GM19238 (cell line): ENCODE results near the gene NFIA.

Source experiments
- DNase-seq: peaks from one replicate; pipeline ENCODE4 v3.0.0; 2011; ENCODE audit warnings: low spot score; ENCODE audit not compliant: insufficient read length

Gene NFIA

DNA sequence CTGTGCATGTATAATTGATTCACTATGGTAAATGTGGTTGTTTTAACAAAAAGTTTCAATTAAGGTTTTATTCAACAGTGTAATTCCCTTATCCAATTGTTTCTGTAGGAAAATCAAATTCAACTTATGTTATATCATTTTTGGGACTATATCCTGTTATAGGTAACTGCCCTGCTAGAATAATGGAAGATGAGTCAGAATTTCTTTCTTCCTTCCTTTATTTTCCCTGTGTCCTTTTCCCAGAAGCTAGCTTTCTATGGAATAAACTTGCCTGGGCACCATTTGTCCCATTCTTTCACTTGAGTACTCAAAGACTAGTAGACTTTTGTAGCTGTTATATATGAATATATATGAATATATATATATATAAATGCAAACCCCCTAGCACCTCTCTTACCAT lies 341.3 kb downstream of the NFIA start:
- DNase-seq: no peak

DNA sequence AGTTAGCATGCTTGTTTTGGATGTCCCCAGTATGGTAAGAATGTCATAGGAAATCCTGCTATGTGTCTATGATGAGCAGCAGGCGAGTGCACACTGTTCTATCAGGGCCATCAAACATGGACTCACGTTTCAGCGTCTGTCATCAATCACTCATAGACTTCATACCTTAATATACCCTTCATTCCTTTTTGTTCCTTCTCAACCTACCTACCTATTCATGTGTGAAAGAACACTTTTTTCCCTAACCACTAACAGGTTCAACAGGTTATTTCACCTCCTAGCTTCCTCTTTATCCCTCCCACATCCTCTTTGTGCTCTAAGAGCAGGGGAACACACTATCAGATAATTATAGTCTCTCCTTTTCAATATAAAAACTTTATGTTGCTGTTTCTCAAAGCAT lies 342.0 kb downstream of the NFIA start:
- no peak for DNase-seq

DNA sequence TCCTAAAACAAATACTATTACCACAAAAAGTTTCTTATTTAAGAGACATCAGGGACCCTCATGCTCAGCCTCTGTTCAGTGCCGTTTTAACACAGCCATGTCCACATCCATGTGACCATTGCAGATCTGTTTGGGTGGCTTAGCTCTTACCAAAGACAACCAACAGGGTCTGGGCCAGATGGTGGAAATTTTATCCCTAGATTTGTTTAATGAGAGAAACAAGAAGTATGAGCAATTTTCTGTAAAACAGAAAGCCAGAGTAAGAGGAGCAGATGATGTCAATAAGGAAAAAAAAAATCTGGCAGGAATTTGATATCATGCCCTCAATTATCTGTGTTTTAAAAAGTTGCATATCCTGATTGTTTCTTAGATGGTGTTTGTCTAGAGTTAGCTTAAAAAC lies 342.7 kb downstream of the NFIA start:
- no peak for DNase-seq

GRCh38 chr1:61426254-61426653 lies 343.9 kb downstream of the NFIA start:
- DNase-seq: no peak

GRCh38 chr1:61426885-61427284 lies 344.5 kb downstream of the NFIA start:
- DNase-seq: no peak

DNA sequence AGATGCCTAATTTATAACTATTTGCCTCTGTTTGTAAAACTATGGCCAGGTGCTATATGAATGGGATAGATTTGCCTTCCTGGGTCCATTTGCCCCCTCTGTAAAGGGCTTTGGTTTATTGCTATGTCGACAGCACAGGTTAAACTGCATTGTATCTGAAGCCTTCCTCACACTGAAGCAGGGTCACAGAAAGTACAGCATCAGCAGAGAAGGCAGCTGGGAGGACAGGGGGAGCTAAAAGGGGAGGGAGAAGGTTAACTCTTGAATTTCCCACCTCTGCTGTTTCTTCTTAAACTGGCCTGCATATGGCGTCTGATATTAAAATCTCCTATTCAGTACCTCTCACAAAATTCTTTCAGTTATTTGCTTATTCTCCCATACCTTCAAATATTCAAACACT lies 345.1 kb downstream of the NFIA start:
- DNase-seq: no peak

- no peak for DNase-seq
These were observed 345.8 kb downstream of the NFIA start for GRCh38 chr1:61428146-61428545.

- DNase-seq: no peak
These were observed 350.4 kb downstream of the NFIA start for GRCh38 chr1:61432616-61433388.

DNA sequence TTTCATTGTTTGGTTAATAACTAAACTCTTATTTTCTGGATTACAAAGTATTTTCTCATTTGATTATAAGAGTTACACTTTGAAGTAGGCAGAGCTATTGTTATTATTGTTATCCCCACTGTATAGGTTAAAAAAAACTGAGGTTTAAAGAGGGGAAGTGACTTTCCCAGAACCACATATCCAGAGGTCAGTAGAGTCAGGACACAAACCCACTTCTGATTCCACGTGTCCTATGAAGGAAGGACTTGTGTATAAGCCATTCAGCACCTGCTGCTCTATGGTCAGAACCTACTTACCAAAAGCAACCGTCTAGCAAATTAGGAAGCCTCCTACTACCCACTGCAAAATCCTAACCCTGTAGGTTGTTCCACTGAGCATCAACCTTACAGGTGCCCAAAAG lies 351.3 kb downstream of the NFIA start:
- no peak for DNase-seq

DNA sequence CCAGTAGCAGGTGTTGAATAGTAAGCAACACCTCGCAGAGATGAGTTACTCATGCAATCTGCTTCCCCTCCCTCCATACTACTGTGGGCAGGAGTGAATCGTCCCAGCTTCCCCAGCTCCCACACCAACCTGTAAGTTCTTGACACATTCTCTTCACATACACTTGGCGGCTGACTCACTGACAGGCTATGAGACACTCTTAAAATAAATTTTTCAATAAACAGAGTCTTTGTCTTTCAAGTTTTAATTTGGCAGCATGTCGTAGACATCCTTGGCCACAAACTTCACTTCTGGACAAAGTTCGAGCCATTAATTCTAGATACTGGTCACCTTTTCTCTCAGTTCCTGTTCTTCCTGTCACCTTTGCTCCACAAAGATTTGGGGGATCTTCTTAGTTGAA lies 351.9 kb downstream of the NFIA start:
- DNase-seq: no peak

GRCh38 chr1:61435226-61435625 lies 352.9 kb downstream of the NFIA start:
- DNase-seq: no peak

DNA sequence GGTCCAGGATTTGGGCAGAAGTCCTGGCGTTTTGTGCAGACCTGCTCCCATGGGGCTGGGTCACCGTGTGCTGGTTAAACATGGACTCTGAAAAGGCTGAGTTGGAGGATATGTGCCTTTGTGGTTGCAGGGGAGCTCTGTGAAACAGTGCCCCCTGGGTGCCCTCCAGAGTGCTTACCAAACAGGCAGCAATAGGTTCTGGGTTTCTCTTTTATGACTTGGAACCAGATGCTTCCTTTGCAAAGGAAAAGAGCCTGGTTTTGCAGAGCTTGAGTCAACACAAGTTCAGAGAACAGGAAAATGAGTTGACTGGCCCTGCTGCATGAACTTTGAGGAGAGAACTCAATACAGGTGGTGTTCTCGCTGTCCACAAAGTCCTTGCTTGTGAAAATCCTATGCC lies 353.7 kb downstream of the NFIA start:
- DNase-seq: no peak

- DNase-seq: no peak
These were observed 354.2 kb downstream of the NFIA start for GRCh38 chr1:61436491-61437120.

GRCh38 chr1:61439234-61439633 lies 356.9 kb downstream of the NFIA start:
- no peak for DNase-seq

GRCh38 chr1:61441723-61442262 lies 359.4 kb downstream of the NFIA start:
- no peak for DNase-seq

GRCh38 chr1:61442544-61442943 lies 360.2 kb downstream of the NFIA start:
- no peak for DNase-seq

DNA sequence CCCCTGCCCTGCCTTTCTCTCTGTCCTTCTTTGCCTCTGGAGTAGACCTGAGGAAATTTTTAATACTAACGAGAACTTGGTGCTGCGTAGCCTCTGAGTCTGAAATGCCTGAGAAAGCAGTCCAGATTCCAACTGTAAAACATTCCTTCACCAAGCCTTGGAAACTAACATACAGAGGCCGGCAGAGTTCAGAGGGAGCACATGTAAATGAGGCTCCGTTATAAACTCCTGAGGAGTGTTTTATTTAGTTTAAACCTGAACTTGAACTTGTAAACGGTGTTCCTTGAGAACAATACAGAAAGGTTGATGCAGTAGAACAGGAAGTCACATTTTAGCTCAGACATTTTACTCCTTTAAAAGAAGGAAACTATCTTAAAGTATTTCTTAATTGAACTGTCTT lies 361.9 kb downstream of the NFIA start:
- no peak for DNase-seq

GRCh38 chr1:61445269-61445825 lies 363.0 kb downstream of the NFIA start:
- no peak for DNase-seq

GRCh38 chr1:61446531-61446991 lies 364.2 kb downstream of the NFIA start:
- no peak for DNase-seq

DNA sequence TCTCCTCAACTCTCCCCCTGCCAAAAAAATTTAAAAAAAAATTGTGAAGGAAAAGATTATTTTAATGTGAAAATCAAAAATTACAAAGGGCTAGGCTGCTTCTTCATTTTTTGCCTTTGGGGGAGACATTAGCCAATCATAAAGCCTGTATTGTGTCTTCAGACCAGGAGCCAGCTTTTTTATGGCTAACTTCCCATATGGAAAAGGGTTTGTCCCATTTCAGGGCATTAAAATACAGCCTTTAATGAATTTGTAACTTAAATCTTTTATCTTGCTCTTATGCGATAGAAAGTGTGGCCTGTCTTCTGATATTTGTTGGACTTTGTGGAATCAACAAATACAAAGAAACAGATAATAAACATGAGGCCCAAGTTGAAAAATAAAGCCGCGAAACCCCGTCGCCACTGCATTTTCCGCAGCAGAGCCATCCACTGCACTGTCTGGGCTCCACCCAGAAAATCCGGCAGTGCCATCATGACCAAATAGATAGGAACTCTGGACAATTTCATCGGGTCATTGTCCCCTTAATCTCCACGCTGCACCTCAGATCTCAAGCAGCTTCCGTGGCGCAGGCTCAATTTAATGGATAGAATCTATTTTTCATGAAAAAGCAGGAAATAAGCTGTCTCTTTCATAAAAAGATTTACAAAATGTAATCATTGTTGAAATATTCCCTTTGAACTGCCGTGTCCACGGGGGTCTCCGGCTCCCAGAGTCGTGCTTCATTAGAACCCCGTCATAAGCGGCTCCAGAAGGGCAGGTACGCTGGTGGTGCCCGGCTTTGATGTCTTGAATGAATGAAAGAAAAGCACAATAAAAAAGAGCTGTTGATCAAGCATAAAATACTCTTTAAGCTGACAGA lies 365.0 kb downstream of the NFIA start:
- no peak for DNase-seq

- no peak for DNase-seq
These were observed 365.6 kb downstream of the NFIA start for GRCh38 chr1:61447968-61448430.
